Measurements from ENCODE around the gene OGA.
A peak's percentile ranks its signal among the peaks of the same experiment; 100 is the strongest.

The OGA gene

GRCh38 chr10:101779544-101780186 lies 38.6 kb downstream of the OGA start (continued):
- 0 out of 2 replicates have a peak, but pooled peaks have one; percentile 28 for TF ChIP-seq KLF17 (tag by site-specific recombination; IDR thresholded peaks at IDR 0.05)
- peak; percentile 67; the same call in 1 of the 2 replicates for TF ChIP-seq ZNF2 (tag by site-specific recombination; IDR thresholded peaks at IDR 0.05)
- no peak for TF ChIP-seq ZNF621 (tag by site-specific recombination; IDR thresholded peaks at IDR 0.05)
- no peak for TF ChIP-seq PRDM4 (tag by site-specific recombination; IDR thresholded peaks at IDR 0.05)
- peak; percentile 75 for TF ChIP-seq GLIS1 (tag by site-specific recombination; IDR thresholded peaks at IDR 0.05)
- TF ChIP-seq ZNF558 (tag by site-specific recombination; IDR thresholded peaks at IDR 0.05) = no peak
- TF ChIP-seq ZNF596 (tag by site-specific recombination; IDR thresholded peaks at IDR 0.05) = no peak

- H3K4me1 ChIP-seq (ENCODE audit: control insufficient read depth, insufficient read depth, low read length) = peaks cover 18% of the 10 kb centered on the region
- POLR2A ChIA-PET = no interaction called here
- H3K4me3 ChIP-seq (ENCODE audit: low read depth, low read length) = no peak overlapping the region
- H3K27ac ChIP-seq (ENCODE audit: extremely low read depth, low read depth, low read length) = no peak overlapping the region
- H3K9me3 ChIP-seq (ENCODE audit: control insufficient read depth, insufficient read depth, low read depth, low read length) = no peaks in the 10 kb centered on the region
- CTCF ChIA-PET = interaction anchor here (0.6 to 8.1 kb wide), 6 partner anchors 92 to 566 kb away, joined by 3 to 203 read pairs (median 4); no protein-coding TSS in a partner anchor
- peaks cover 0 to 13% of the 10 kb centered on the region in 2 experiments; a peak in 1 of 3 replicates for H3K36me3 ChIP-seq (ENCODE audit: control insufficient read depth in 2 of 2, insufficient read depth in 1 of 2, low read length in 2 of 2)
- no peak for TF ChIP-seq ELK4 (IDR thresholded peaks at IDR 0.05; ENCODE audit: borderline replicate concordance, low read depth, low read length)
- no peak for TF ChIP-seq ZNF341 (tag by site-specific recombination; IDR thresholded peaks at IDR 0.05; ENCODE audit: low read depth)
- TF ChIP-seq ZNF280C (tag by site-specific recombination; IDR thresholded peaks at IDR 0.05) = no peak
- TF ChIP-seq ZNF174 (tag by site-specific recombination; IDR thresholded peaks at IDR 0.05) = no peak
- TF ChIP-seq ZNF473 (tag by site-specific recombination; IDR thresholded peaks at IDR 0.05) = no peak
- TF ChIP-seq MYNN (tag by site-specific recombination; IDR thresholded peaks at IDR 0.05; ENCODE audit: borderline replicate concordance) = no peak
- no peak for TF ChIP-seq ZNF404 (tag by site-specific recombination; IDR thresholded peaks at IDR 0.05)
- TF ChIP-seq HOXC10 (CRISPR knock-in tag; IDR thresholded peaks at IDR 0.05) = no peak
- 0 out of 2 replicates have a peak, but pooled peaks have one; percentile 46 for TF ChIP-seq KLF9 (tag by site-specific recombination; IDR thresholded peaks at IDR 0.05; ENCODE audit: low read depth)
- 0 out of 2 replicates have a peak, but pooled peaks have one; percentile 42 for TF ChIP-seq KLF8 (tag by site-specific recombination; IDR thresholded peaks at IDR 0.05)
- 0 out of 2 replicates have a peak, but pooled peaks have one; percentile 19 for TF ChIP-seq KLF10 (tag by site-specific recombination; IDR thresholded peaks at IDR 0.05)
- TF ChIP-seq ZNF366 (tag by site-specific recombination; conservative IDR thresholded peaks at IDR 0.05) = no peak
- no peak for TF ChIP-seq ZNF214 (tag by site-specific recombination; IDR thresholded peaks at IDR 0.05; ENCODE audit: borderline replicate concordance)
- TF ChIP-seq ZNF629 (tag by site-specific recombination; IDR thresholded peaks at IDR 0.05) = no peak
- no peak for TF ChIP-seq ZNF548 (tag by site-specific recombination; IDR thresholded peaks at IDR 0.05)
- TF ChIP-seq TCF7L2 (IDR thresholded peaks at IDR 0.05; ENCODE audit: borderline replicate concordance, low read depth, low read length) = peak; percentile 77; the same call in 1 of the 2 replicates
- no peak for TF ChIP-seq ZNF701 (tag by site-specific recombination; IDR thresholded peaks at IDR 0.05)
- no peak for TF ChIP-seq ZNF677 (tag by site-specific recombination; IDR thresholded peaks at IDR 0.05)
- TF ChIP-seq ZNF146 (tag by site-specific recombination; IDR thresholded peaks at IDR 0.05) = peak; percentile 28; the same call in 1 of the 2 replicates
- no peak for TF ChIP-seq GLI2 (tag by site-specific recombination; IDR thresholded peaks at IDR 0.05; ENCODE audit: borderline replicate concordance, low read depth)
- TF ChIP-seq ZNF266 (tag by site-specific recombination; IDR thresholded peaks at IDR 0.05; ENCODE audit: low read depth) = no peak
- TF ChIP-seq ZNF48 (tag by site-specific recombination; IDR thresholded peaks at IDR 0.05) = no peak
Observed at GRCh38 chr10:101778781-101779543, 39.3 kb downstream of the OGA start.
